ENCODE data around the gene VANGL1.

VANGL1 gene

GRCh38 chr1:115641762-115642167, at the start of gene VANGL1:
Gene VANGL1, plus strand, starts transcription at chr1:115641970. Its CDS starts 9,444 bp downstream, at chr1:115651414.
- Mint-ChIP-seq H3K4me1 (peaks cover 24% of the 10 kb centered on the region), H3K36me3 (peaks cover 9% of the 10 kb centered on the region), H3K27ac (peak within 1 kb of the TSS; percentile 77), H3K4me3 (peak within 1 kb of the TSS; percentile 88), H3K27me3 (peaks cover 51% of the 10 kb centered on the region), H3K9me3 (peaks cover 19% of the 10 kb centered on the region)
- CTCF ChIA-PET, result no interaction called here
- peak; percentile 77 for DNase-seq

GRCh38 chr1:115592264-115592663, 49.5 kb upstream of the VANGL1 start:
- DNase-seq, result no peak
- no peaks in the 10 kb centered on the region for H3K4me1 Mint-ChIP-seq
- CTCF ChIA-PET, result interaction anchor here (7.3 kb wide), 1 partner anchor 453 kb away, joined by 96 read pairs; no protein-coding TSS in a partner anchor
- no peak overlapping the region for H3K27ac Mint-ChIP-seq
- peaks cover 4% of the 10 kb centered on the region for H3K27me3 Mint-ChIP-seq
- H3K9me3 Mint-ChIP-seq, result no peaks in the 10 kb centered on the region
- no peak overlapping the region for H3K4me3 Mint-ChIP-seq
- H3K36me3 Mint-ChIP-seq, result no peaks in the 10 kb centered on the region

- Mint-ChIP-seq H3K36me3 (no peaks in the 10 kb centered on the region), H3K27me3 (peaks cover 4% of the 10 kb centered on the region), H3K27ac (no peak overlapping the region), H3K4me3 (no peak overlapping the region), H3K4me1 (no peaks in the 10 kb centered on the region), H3K9me3 (no peaks in the 10 kb centered on the region)
- CTCF ChIA-PET, result interaction anchor here (0.8 to 7.3 kb wide), 3 partner anchors 8 to 454 kb away, joined by 5 to 96 read pairs (median 7); no protein-coding TSS in a partner anchor
- DNase-seq, result no peak
These were observed 48.2 kb upstream of the VANGL1 start for GRCh38 chr1:115593365-115594259.

- DNase-seq, result no peak
- Mint-ChIP-seq H3K27ac (no peak overlapping the region), H3K4me3 (no peak overlapping the region), H3K27me3 (peaks cover 4% of the 10 kb centered on the region), H3K9me3 (no peaks in the 10 kb centered on the region), H3K36me3 (no peaks in the 10 kb centered on the region), H3K4me1 (no peaks in the 10 kb centered on the region)
- CTCF ChIA-PET, result interaction anchor here (0.8 to 7.3 kb wide), 5 partner anchors 9 to 455 kb away, joined by 3 to 96 read pairs (median 7); no protein-coding TSS in a partner anchor
These were observed 47.2 kb upstream of the VANGL1 start for GRCh38 chr1:115594600-115594999.

- CTCF ChIA-PET, result interaction anchor here (0.6 to 7.3 kb wide), 13 partner anchors 9 to 456 kb away, joined by 3 to 96 read pairs (median 4); no protein-coding TSS in a partner anchor
- H3K27ac Mint-ChIP-seq, result no peak overlapping the region
- no peak overlapping the region for H3K4me3 Mint-ChIP-seq
- H3K27me3 Mint-ChIP-seq, result peaks cover 4% of the 10 kb centered on the region
- no peaks in the 10 kb centered on the region for H3K4me1 Mint-ChIP-seq
- peak; percentile 76 for DNase-seq
- H3K9me3 Mint-ChIP-seq, result no peaks in the 10 kb centered on the region
- no peaks in the 10 kb centered on the region for H3K36me3 Mint-ChIP-seq
These were observed 46.3 kb upstream of the VANGL1 start for GRCh38 chr1:115595279-115596079.

GRCh38 chr1:115596080-115596780, 45.5 kb upstream of the VANGL1 start:
- CTCF ChIA-PET, result interaction anchor here (0.6 to 7.3 kb wide), 11 partner anchors 8 to 465 kb away, joined by 3 to 96 read pairs (median 4); no protein-coding TSS in a partner anchor
- Mint-ChIP-seq H3K4me3 (no peak overlapping the region), H3K36me3 (no peaks in the 10 kb centered on the region), H3K9me3 (no peaks in the 10 kb centered on the region), H3K4me1 (no peaks in the 10 kb centered on the region), H3K27ac (no peak overlapping the region), H3K27me3 (peaks cover 4% of the 10 kb centered on the region)
- DNase-seq, result no peak

GRCh38 chr1:115604508-115604907, 37.3 kb upstream of the VANGL1 start:
- no peak for DNase-seq
- H3K4me3 Mint-ChIP-seq, result no peak overlapping the region
- CTCF ChIA-PET, result interaction anchor here (0.8 kb wide), 1 partner anchor 9 kb away, joined by 6 read pairs; no protein-coding TSS in a partner anchor
- peaks cover 16% of the 10 kb centered on the region for H3K27me3 Mint-ChIP-seq
- no peak overlapping the region for H3K27ac Mint-ChIP-seq
- H3K4me1 Mint-ChIP-seq, result no peaks in the 10 kb centered on the region
- H3K36me3 Mint-ChIP-seq, result no peaks in the 10 kb centered on the region
- H3K9me3 Mint-ChIP-seq, result no peaks in the 10 kb centered on the region

GRCh38 chr1:115606305-115606704, 35.5 kb upstream of the VANGL1 start:
- H3K9me3 Mint-ChIP-seq, result no peaks in the 10 kb centered on the region
- CTCF ChIA-PET, result interaction anchor here (1.1 to 5.1 kb wide), 2 partner anchors 99 to 165 kb away, joined by 3 to 74 read pairs; no protein-coding TSS in a partner anchor
- no peak overlapping the region for H3K27ac Mint-ChIP-seq
- no peak overlapping the region for H3K4me3 Mint-ChIP-seq
- H3K27me3 Mint-ChIP-seq, result peaks cover 16% of the 10 kb centered on the region
- H3K4me1 Mint-ChIP-seq, result no peaks in the 10 kb centered on the region
- no peaks in the 10 kb centered on the region for H3K36me3 Mint-ChIP-seq
- DNase-seq, result no peak

- no peaks in the 10 kb centered on the region for H3K9me3 Mint-ChIP-seq
- CTCF ChIA-PET, result interaction anchor here (1.0 to 5.1 kb wide), 10 partner anchors 11 to 372 kb away, joined by 3 to 74 read pairs (median 6); no protein-coding TSS in a partner anchor
- H3K4me1 Mint-ChIP-seq, result no peaks in the 10 kb centered on the region
- H3K36me3 Mint-ChIP-seq, result no peaks in the 10 kb centered on the region
- no peak for DNase-seq
- no peak overlapping the region for H3K4me3 Mint-ChIP-seq
- peaks cover 21% of the 10 kb centered on the region for H3K27me3 Mint-ChIP-seq
- no peak overlapping the region for H3K27ac Mint-ChIP-seq
These were observed 32.7 kb upstream of the VANGL1 start for GRCh38 chr1:115609021-115609420.

- Mint-ChIP-seq H3K9me3 (no peaks in the 10 kb centered on the region), H3K36me3 (no peaks in the 10 kb centered on the region), H3K27me3 (peaks cover 10% of the 10 kb centered on the region), H3K4me1 (no peaks in the 10 kb centered on the region), H3K4me3 (no peak overlapping the region), H3K27ac (no peak overlapping the region)
- CTCF ChIA-PET, result interaction anchor here (1.0 kb wide), 1 partner anchor 158 kb away, joined by 4 read pairs; no protein-coding TSS in a partner anchor
- DNase-seq, result no peak
These were observed 28.0 kb upstream of the VANGL1 start for GRCh38 chr1:115613767-115614166.

GRCh38 chr1:115620453-115620852, 21.3 kb upstream of the VANGL1 start:
- H3K4me3 Mint-ChIP-seq, result no peak overlapping the region
- peaks cover 15% of the 10 kb centered on the region for H3K27me3 Mint-ChIP-seq
- H3K36me3 Mint-ChIP-seq, result no peaks in the 10 kb centered on the region
- H3K27ac Mint-ChIP-seq, result no peak overlapping the region
- no peak for DNase-seq
- CTCF ChIA-PET, result no interaction called here
- H3K9me3 Mint-ChIP-seq, result peaks cover 17% of the 10 kb centered on the region
- no peaks in the 10 kb centered on the region for H3K4me1 Mint-ChIP-seq

- CTCF ChIA-PET, result no interaction called here
- no peak overlapping the region for H3K4me3 Mint-ChIP-seq
- peaks cover 17% of the 10 kb centered on the region for H3K9me3 Mint-ChIP-seq
- no peak overlapping the region for H3K27ac Mint-ChIP-seq
- H3K36me3 Mint-ChIP-seq, result no peaks in the 10 kb centered on the region
- peaks cover 15% of the 10 kb centered on the region for H3K27me3 Mint-ChIP-seq
- H3K4me1 Mint-ChIP-seq, result no peaks in the 10 kb centered on the region
- DNase-seq, result no peak
These were observed 20.8 kb upstream of the VANGL1 start for GRCh38 chr1:115620950-115621349.

- H3K9me3 Mint-ChIP-seq, result peaks cover 17% of the 10 kb centered on the region
- peaks cover 28% of the 10 kb centered on the region for H3K27me3 Mint-ChIP-seq
- H3K36me3 Mint-ChIP-seq, result no peaks in the 10 kb centered on the region
- no peak for DNase-seq
- CTCF ChIA-PET, result no interaction called here
- H3K4me3 Mint-ChIP-seq, result no peak overlapping the region
- no peaks in the 10 kb centered on the region for H3K4me1 Mint-ChIP-seq
- no peak overlapping the region for H3K27ac Mint-ChIP-seq
These were observed 16.9 kb upstream of the VANGL1 start for GRCh38 chr1:115624859-115625258.
